PC-3 (cell line): Measurements from ENCODE around the gene PSMA3. TPM values are rescaled to one million over a fixed set of nuclear protein-coding genes. Genes with fewer than 3 reads are reported as not detected.

Experiments used
- ATAC-seq: fragments of 200-7000 bp; cut with Tn5 transposase; 2 replicates; pipeline ENCODE4 v1.9.1; 2020; ENCODE audit warnings: mild to moderate bottlenecking, moderate library complexity
- BruUV-seq: library from RNA; stranded (reverse); fragments of 400-500 nt; replicated peaks from 2 replicates; lab custom pipeline; 2021; lab: Mats Ljungman, UMichigan
- CTCF ChIA-PET: fragments of 300-600 bp; sonication (Branson Sonifier 250); formaldehyde crosslinking; loops from one replicate; lab custom pipeline; 2022; ENCODE audit warnings: antibody characterized with exemption; lab: Charles Lee
- POLR2A ChIA-PET: fragments of 300-600 bp; sonication (Branson Sonifier 250); formaldehyde crosslinking; loops from one replicate; lab custom pipeline; 2022; ENCODE audit warnings: antibody characterized with exemption; ENCODE audit not compliant: unreplicated experiment; lab: Charles Lee
- DNase-seq: peaks from one replicate; pipeline ENCODE4 v3.0.0-alpha.2; 2015
- H2AFZ ChIP-seq: fragments of 300-600 bp; sonication (generic); 2 replicates; pipeline ENCODE4 v1.6.0; 2016; ENCODE audit warnings: antibody characterized with exemption, low read length
- H3F3A ChIP-seq: fragments of 300-600 bp; sonication (generic); one replicate; pipeline ENCODE4 v1.6.0; 2017; ENCODE audit warnings: antibody characterized with exemption, low read length, control low read depth, mild to moderate bottlenecking; ENCODE audit not compliant: unreplicated experiment
- H3K27ac ChIP-seq: fragments of 300-600 bp; sonication (generic); 2 replicates; pipeline ENCODE4 v1.5.1; 2016; ENCODE audit warnings: mild to moderate bottlenecking, low read length
- H3K27me3 ChIP-seq: fragments of 300-600 bp; sonication (generic); 2 replicates; pipeline ENCODE4 v1.6.1; 2016; ENCODE audit warnings: low read length, mixed read lengths
- H3K36me3 ChIP-seq: fragments of 300-600 bp; sonication (generic); 2 replicates; pipeline ENCODE4 v1.6.1; 2016; ENCODE audit warnings: low read depth, mixed run types, low read length, mixed read lengths
- H3K4me1 ChIP-seq: fragments of 300-600 bp; sonication (generic); 2 replicates; pipeline ENCODE4 v1.5.1; 2016; ENCODE audit warnings: low read length; ENCODE audit not compliant: insufficient read depth
- H3K4me2 ChIP-seq: fragments of 300-600 bp; sonication (generic); 2 replicates; pipeline ENCODE4 v1.6.0; 2016; ENCODE audit warnings: low read length
- H3K4me3 ChIP-seq: fragments of 300-600 bp; sonication (generic); 2 replicates; pipeline ENCODE4 v1.5.1; 2016; ENCODE audit warnings: mild to moderate bottlenecking, low read length, mixed read lengths
- H3K79me2 ChIP-seq: fragments of 300-600 bp; sonication (generic); 2 replicates; pipeline ENCODE4 v1.6.1; 2017; ENCODE audit warnings: low read length, mixed read lengths
- H3K9ac ChIP-seq: fragments of 300-600 bp; sonication (generic); 2 replicates; pipeline ENCODE4 v1.6.0; 2016; ENCODE audit warnings: mild to moderate bottlenecking, low read length
- H3K9me2 ChIP-seq: fragments of 300-600 bp; sonication (generic); replicated peaks from 2 replicates; pipeline ENCODE4 v1.6.1; 2016; ENCODE audit warnings: mixed run types, low read length, mixed read lengths
- H3K9me3 ChIP-seq: fragments of 300-600 bp; sonication (generic); 2 replicates; pipeline ENCODE4 v1.6.1; 2016; ENCODE audit warnings: low read length, mixed read lengths
- H4K20me1 ChIP-seq: fragments of 300-600 bp; sonication (generic); 2 replicates; pipeline ENCODE4 v1.6.1; 2016; ENCODE audit warnings: low read length, mixed read lengths
- CTCF ChIP-seq: fragments of 300-600 bp; sonication (generic); conservative IDR thresholded peaks from 2 replicates; pipeline ENCODE4 v1.5.1; 2017; ENCODE audit warnings: antibody characterized with exemption, low read depth, mild to moderate bottlenecking, low read length
- EZH2 ChIP-seq: fragments of 300-600 bp; sonication (generic); IDR thresholded peaks from one replicate; pipeline ENCODE4 v1.6.1; 2017; ENCODE audit warnings: antibody characterized with exemption, mild to moderate bottlenecking, low read length; ENCODE audit not compliant: unreplicated experiment
- EZH2phosphoT487 ChIP-seq: fragments of 300-600 bp; sonication (generic); IDR thresholded peaks from 2 replicates; pipeline ENCODE4 v1.6.1; 2018; ENCODE audit warnings: mild to moderate bottlenecking, antibody characterized with exemption, low read length, borderline replicate concordance
- intact Hi-C: fragments of 100-400 bp; cut with micrococcal nuclease; formaldehyde crosslinking; loops from 2 replicates; pipeline ENCODE4 v1.9.0; 2023
- total RNA-seq: library from RNA; depleted of rRNA; stranded (reverse); fragments of >200 nt; gene quantifications from 2 replicates; pipeline ENCODE4 v1.2.3, GENCODE V29; 2014

Gene PSMA3
- total RNA-seq, 1 experiment from 2014 or later, result 669 TPM

- Histone ChIP-seq H3K4me3 (no peak overlapping the region), H3K9me2 (no peaks in the 10 kb centered on the region), H3K27ac (no peak overlapping the region), H3K4me1 (peaks cover 15% of the 10 kb centered on the region; the same call in 1 of the 2 replicates), H3F3A (no peaks in the 10 kb centered on the region), H3K4me2 (no peak overlapping the region), H2AFZ (no peak overlapping the region), H4K20me1 (no peaks in the 10 kb centered on the region), H3K9me3 (no peaks in the 10 kb centered on the region), H3K27me3 (peaks cover 11% of the 10 kb centered on the region; the same call in 1 of the 2 replicates), H3K9ac (no peak overlapping the region), H3K36me3 (peaks cover 4% of the 10 kb centered on the region; the same call in 1 of the 2 replicates), H3K79me2 (peaks cover 26% of the 10 kb centered on the region)
- ATAC-seq (no peak), DNase-seq (no peak)
- TF ChIP-seq EZH2phosphoT487 (no peak), CTCF (no peak), EZH2 (no peak)
- intact Hi-C loops, result no loop called here
- BruUV-seq, result no TSS peak
- ChIA-PET CTCF (no interaction called here), POLR2A (no interaction called here)
Measured at GRCh38 chr14:58198086-58198485, 46.6 kb upstream of the PSMA3 start.

GRCh38 chr14:58199726-58200479 lies 44.7 kb upstream of the PSMA3 start, which contains the start of gene ACTR10:
Gene ACTR10 (plus strand): TSS chr14:58200149. CDS start chr14:58200218, 69 bp downstream.
- H3K27ac ChIP-seq, result peak within 1 kb of the TSS; percentile 55
- BruUV-seq, result no TSS peak

More at GRCh38 chr14:58199726-58200479, 44.7 kb upstream of the PSMA3 start, which contains the start of gene ACTR10:
- peaks cover 15% of the 10 kb centered on the region; the same call in 1 of the 2 replicates for H3K4me1 ChIP-seq
- H3K4me2 ChIP-seq, result peak within 1 kb of the TSS; percentile 87
- peaks cover 10% of the 10 kb centered on the region; the same call in 1 of the 2 replicates for H3K27me3 ChIP-seq
- no peaks in the 10 kb centered on the region for H3F3A ChIP-seq
- TF ChIP-seq EZH2phosphoT487 (no peak), CTCF (no peak), EZH2 (no peak)
- CTCF ChIA-PET, result no interaction called here
- no peaks in the 10 kb centered on the region for H4K20me1 ChIP-seq
- H3K9ac ChIP-seq, result peak within 1 kb of the TSS; percentile 84
- H3K9me2 ChIP-seq, result no peaks in the 10 kb centered on the region
- intact Hi-C loops, result loop anchor here (1.0 to 2.0 kb wide), 4 partner anchors 44 to 99 kb away; partner anchors contain the start of genes ARID4A, ARMH4 and PSMA3
- ATAC-seq, result peak; percentile 94
- H3K36me3 ChIP-seq, result peaks cover 10% of the 10 kb centered on the region; the same call in 1 of the 2 replicates
- no peaks in the 10 kb centered on the region for H3K9me3 ChIP-seq
- peaks cover 26% of the 10 kb centered on the region for H3K79me2 ChIP-seq
- peak within 1 kb of the TSS; percentile 91 for H2AFZ ChIP-seq
- POLR2A ChIA-PET, result interaction anchor here (0.5 to 1.5 kb wide), 3 partner anchors 98 to 157 kb away, joined by 3 to 4 read pairs (median 3); partner anchors contain the start of gene ARID4A
- peak; percentile 99 for DNase-seq
- H3K4me3 ChIP-seq, result peak within 1 kb of the TSS; percentile 88
